Epidermal melanocyte (primary cell): Measurements from ENCODE around the gene PRAC2.

Source experiments
- DNase-seq: peaks from one replicate; pipeline ENCODE4 v3.0.0; 2011; ENCODE audit warnings: low spot score; ENCODE audit not compliant: insufficient read length

PRAC2 gene

GRCh38 chr17:48753794-48754499 lies 31.0 kb downstream of the PRAC2 start:
- DNase-seq, result no peak

- no peak for DNase-seq
Observed at GRCh38 chr17:48754500-48755261, 31.7 kb downstream of the PRAC2 start.

- no peak for DNase-seq
Observed at GRCh38 chr17:48755356-48755755, 32.4 kb downstream of the PRAC2 start.

GRCh38 chr17:48756830-48757251 lies 33.9 kb downstream of the PRAC2 start:
- DNase-seq, result no peak

- no peak for DNase-seq
Observed at GRCh38 chr17:48757524-48757961, 34.6 kb downstream of the PRAC2 start.

GRCh38 chr17:48759288-48759687 lies 36.3 kb downstream of the PRAC2 start:
- DNase-seq, result no peak

GRCh38 chr17:48760411-48760810 lies 37.4 kb downstream of the PRAC2 start:
- no peak for DNase-seq

GRCh38 chr17:48761114-48761513 lies 38.1 kb downstream of the PRAC2 start:
- no peak for DNase-seq

- no peak for DNase-seq
Observed at GRCh38 chr17:48767263-48767774, 44.3 kb downstream of the PRAC2 start.

- no peak for DNase-seq
Observed at GRCh38 chr17:48769009-48769675, 46.2 kb downstream of the PRAC2 start.

GRCh38 chr17:48770954-48771353 lies 48.0 kb downstream of the PRAC2 start:
- DNase-seq, result no peak

- no peak for DNase-seq
Observed at GRCh38 chr17:48773245-48773644, 50.3 kb downstream of the PRAC2 start.
